Measurements from ENCODE around the gene SLAMF8. TPM values are rescaled to one million over a fixed set of nuclear protein-coding genes. Genes with fewer than 3 reads are reported as not detected.

Gene SLAMF8
- total and polyA plus RNA-seq, 9 donors: 0.43 to 8.4 (median 0.73) TPM

DNA sequence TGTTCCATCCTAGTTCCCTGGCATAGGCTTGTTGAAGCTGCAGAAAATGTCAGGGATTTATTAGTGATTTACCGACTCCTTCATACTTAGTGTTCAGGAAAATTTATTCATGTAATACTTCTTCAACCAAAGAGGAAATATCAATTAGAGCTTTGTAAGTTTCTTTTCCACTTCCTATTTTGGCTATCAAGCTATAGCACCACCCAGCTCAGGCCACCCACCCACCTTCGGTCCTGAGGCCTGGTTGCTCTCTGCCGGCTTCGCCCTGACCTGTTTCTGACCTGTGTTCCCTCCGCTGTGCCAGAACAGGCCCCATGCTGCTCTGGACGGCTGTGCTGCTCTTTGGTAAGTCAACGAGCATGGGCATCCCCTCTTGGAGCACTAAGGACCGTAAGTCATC is 24.6 kb upstream of the SLAMF8 start, which contains the start of gene FCRL6:
Gene FCRL6 (plus strand): TSS at position 250 of the 400 bp plus-strand sequence. CDS start 65 bp downstream, at position 315.
- Histone ChIP-seq H3K36me3 (no peaks in the 10 kb centered on the region), H3K9me3 (no peaks in the 10 kb centered on the region), H3K27ac (no peak within 1 kb of the TSS), H3K27me3 (no peaks in the 10 kb centered on the region), H3K4me1 (ENCODE audit: insufficient read depth) (peaks cover 11% of the 10 kb centered on the region), H3K4me3 (no peak within 1 kb of the TSS)
- DNase-seq: no peak
- TF ChIP-seq CTCF (IDR thresholded peaks at IDR 0.05): no peak
- TF ChIP-seq EP300 (IDR thresholded peaks at IDR 0.05): no peak
- no peak for TF ChIP-seq POLR2A (IDR thresholded peaks at IDR 0.05)
- intact Hi-C loops (cut with DNase I): loop anchor here in 2 of 4 donors (2.0 to 5.0 kb wide), 2 partner anchors 21 to 85 kb away; no protein-coding TSS in a partner anchor
- WGBS, 3 donors: 85 to 88% (median 86%) methylated on average over 8 of the region's 8 CpGs

GRCh38 chr1:159803956-159804689 is 22.6 kb upstream of the SLAMF8 start:
- no peak for DNase-seq
- intact Hi-C loops (cut with DNase I): loop anchor here in 2 of 4 donors (2.0 to 5.0 kb wide), 2 partner anchors 19 to 83 kb away; no protein-coding TSS in a partner anchor
- H3K36me3 ChIP-seq: no peaks in the 10 kb centered on the region
- H3K27me3 ChIP-seq: no peaks in the 10 kb centered on the region
- peaks cover 11% of the 10 kb centered on the region for H3K4me1 ChIP-seq (ENCODE audit: insufficient read depth)
- H3K4me3 ChIP-seq: no peak overlapping the region
- WGBS, 3 donors: 75 to 86% (median 78%) methylated on average over 7 of the region's 7 CpGs
- peak overlapping the region in 1 of 2 donors; percentile 4 for H3K27ac ChIP-seq
- TF ChIP-seq EP300 (IDR thresholded peaks at IDR 0.05) (no peak), CTCF (IDR thresholded peaks at IDR 0.05) (no peak), POLR2A (IDR thresholded peaks at IDR 0.05) (no peak)
- no peaks in the 10 kb centered on the region for H3K9me3 ChIP-seq

DNA sequence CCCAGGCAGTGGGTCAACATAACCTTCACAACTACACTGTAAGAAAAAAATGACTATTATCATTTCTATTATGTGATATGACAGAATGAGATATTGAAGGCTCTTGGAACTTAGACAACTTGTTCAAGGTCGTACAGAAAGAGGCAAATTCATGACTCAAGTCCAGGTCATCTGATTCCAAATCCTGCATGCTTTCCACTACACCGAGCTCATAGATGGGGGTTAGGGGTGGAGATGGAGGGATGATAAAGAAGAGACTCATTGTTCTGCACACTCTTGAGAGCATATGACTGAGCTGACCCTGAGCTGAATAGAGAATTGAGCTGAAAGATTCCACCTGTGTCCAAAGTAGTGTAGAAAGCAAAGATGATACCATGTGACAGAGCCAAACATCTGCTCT is 21.7 kb upstream of the SLAMF8 start:
- H3K9me3 ChIP-seq: no peaks in the 10 kb centered on the region
- intact Hi-C loops (cut with DNase I): loop anchor here in 1 of 4 donors (5.0 kb wide), 1 partner anchor 82 kb away; no protein-coding TSS in a partner anchor
- no peak for DNase-seq
- TF ChIP-seq POLR2A (IDR thresholded peaks at IDR 0.05) (no peak), EP300 (IDR thresholded peaks at IDR 0.05) (no peak), CTCF (IDR thresholded peaks at IDR 0.05) (no peak)
- H3K4me3 ChIP-seq: no peak overlapping the region
- WGBS, 3 donors: 4 to 7% (median 6%) methylated on average over 2 of the region's 2 CpGs
- H3K4me1 ChIP-seq (ENCODE audit: insufficient read depth): peaks cover 11% of the 10 kb centered on the region
- H3K36me3 ChIP-seq: no peaks in the 10 kb centered on the region
- peak overlapping the region in 1 of 2 donors; percentile 4 for H3K27ac ChIP-seq
- no peaks in the 10 kb centered on the region for H3K27me3 ChIP-seq

- DNase-seq: no peak
- 88 to 96% (median 94%) methylated on average over 8 of the region's 8 CpGs for WGBS, 3 donors
- H3K4me3 ChIP-seq: no peak overlapping the region
- no peak for TF ChIP-seq EP300 (IDR thresholded peaks at IDR 0.05)
- no peak for TF ChIP-seq POLR2A (IDR thresholded peaks at IDR 0.05)
- no peak for TF ChIP-seq CTCF (IDR thresholded peaks at IDR 0.05)
- no peaks in the 10 kb centered on the region for H3K9me3 ChIP-seq
- H3K36me3 ChIP-seq: no peaks in the 10 kb centered on the region
- H3K27me3 ChIP-seq: no peaks in the 10 kb centered on the region
- intact Hi-C loops (cut with DNase I): no loop called here
- no peak overlapping the region for H3K27ac ChIP-seq
- H3K4me1 ChIP-seq (ENCODE audit: insufficient read depth): no peaks in the 10 kb centered on the region
These were observed 10.7 kb upstream of the SLAMF8 start for GRCh38 chr1:159815926-159816325.

All from ovary (tissue), 9 donors.